HEK293 (cell line): ENCODE data around the gene KLHL22.

ENCODE experiments used
- CTCF ChIA-PET: fragments of 350-600 bp; formaldehyde crosslinking; extraction: SDS; loops from one replicate; lab custom pipeline; 2021; ENCODE audit warnings: antibody characterized with exemption; lab: Yijun Ruan, JAX
- POLR2A ChIA-PET: fragments of 300-600 bp; formaldehyde crosslinking; extraction: SDS; loops from one replicate; lab custom pipeline; 2020; ENCODE audit warnings: antibody characterized with exemption, inconsistent platforms; lab: Yijun Ruan, JAX
- H3K27ac ChIP-seq: fragments of 200-500 bp; sonication (Bioruptor generic); 2 replicates; pipeline ENCODE4 v1.5.1; 2014; ENCODE audit warnings: low read depth, low read length, control low read depth, inconsistent platforms; ENCODE audit errors: extremely low read depth
- H3K36me3 ChIP-seq, 2 experiments: fragments of 200-500 bp in 1 of 2; sonication (Bioruptor generic) in 1 of 2; 1 replicate in 1 of 2; 2 replicates in 1 of 2; pipeline ENCODE4 v1.5.1; 2014 to 2017; ENCODE audit warnings: inconsistent platforms in 2 of 2, low read length in 2 of 2; ENCODE audit not compliant: control insufficient read depth in 2 of 2, insufficient read depth in 1 of 2
- H3K4me1 ChIP-seq: fragments of 200-500 bp; sonication (Bioruptor generic); 2 replicates; pipeline ENCODE4 v1.5.1; 2014; ENCODE audit warnings: mild to moderate bottlenecking, low read length, inconsistent platforms; ENCODE audit not compliant: control insufficient read depth, insufficient read depth
- H3K4me3 ChIP-seq: 2 replicates; pipeline ENCODE4 v1.5.1; 2011; ENCODE audit warnings: low read depth, mild to moderate bottlenecking, control low read depth, low read length, moderate library complexity
- H3K9me3 ChIP-seq: fragments of 200-500 bp; sonication (Bioruptor generic); 2 replicates; pipeline ENCODE4 v1.5.1; 2014; ENCODE audit warnings: low read depth, low read length, inconsistent platforms; ENCODE audit not compliant: control insufficient read depth, insufficient read depth
- GFI1B ChIP-seq: fragments of 450-650 bp; formaldehyde crosslinking; IDR thresholded peaks from 2 replicates; pipeline ENCODE4 v1.5.1; 2016; ENCODE audit warnings: missing biosample characterization, missing genetic modification characterization
- GLIS1 ChIP-seq: fragments of 450-650 bp; formaldehyde crosslinking; IDR thresholded peaks from 2 replicates; pipeline ENCODE4 v1.5.1; 2016; ENCODE audit warnings: missing biosample characterization, missing genetic modification characterization
- REST ChIP-seq: fragments of 450-650 bp; formaldehyde crosslinking; IDR thresholded peaks from 2 replicates; pipeline ENCODE4 v1.5.1; 2016; ENCODE audit warnings: missing biosample characterization, missing genetic modification characterization
- ZNF155 ChIP-seq: fragments of 450-650 bp; formaldehyde crosslinking; IDR thresholded peaks from 2 replicates; pipeline ENCODE4 v1.5.1; 2016; ENCODE audit warnings: missing biosample characterization, missing genetic modification characterization
- ZNF184 ChIP-seq: fragments of 450-650 bp; IDR thresholded peaks from 2 replicates; pipeline ENCODE4 v1.5.1; 2018; ENCODE audit warnings: missing biosample characterization, mild to moderate bottlenecking, missing genetic modification characterization
- ZNF19 ChIP-seq: fragments of 450-650 bp; formaldehyde crosslinking; IDR thresholded peaks from 2 replicates; pipeline ENCODE4; 2016; ENCODE audit warnings: missing biosample characterization, missing genetic modification characterization, low read depth
- ZNF473 ChIP-seq: fragments of 450-650 bp; formaldehyde crosslinking; IDR thresholded peaks from 2 replicates; pipeline ENCODE4 v1.5.1; 2017; ENCODE audit warnings: missing biosample characterization, missing genetic modification characterization
- ZNF558 ChIP-seq: fragments of 450-650 bp; formaldehyde crosslinking; IDR thresholded peaks from 2 replicates; pipeline ENCODE4 v1.5.1; 2016; ENCODE audit warnings: missing biosample characterization, missing genetic modification characterization
- ZNF580 ChIP-seq: fragments of 450-650 bp; formaldehyde crosslinking; IDR thresholded peaks from 2 replicates; pipeline ENCODE4 v1.5.1; 2016; ENCODE audit warnings: missing biosample characterization, missing genetic modification characterization
- ZNF664 ChIP-seq: fragments of 450-650 bp; formaldehyde crosslinking; IDR thresholded peaks from 2 replicates; pipeline ENCODE4 v1.5.1; 2016; ENCODE audit warnings: missing biosample characterization, missing genetic modification characterization
- TF ChIP-seq, protein P1 (sequence below): fragments of 450-650 bp; formaldehyde crosslinking; IDR thresholded peaks from 2 replicates; pipeline ENCODE4 v1.5.1; 2016; ENCODE audit warnings: missing biosample characterization, missing genetic modification characterization, borderline replicate concordance
- TF ChIP-seq, protein P2 (sequence below): fragments of 450-650 bp; formaldehyde crosslinking; IDR thresholded peaks from 2 replicates; pipeline ENCODE4 v1.5.1; 2016; ENCODE audit warnings: missing biosample characterization, missing genetic modification characterization

KLHL22 gene

DNA sequence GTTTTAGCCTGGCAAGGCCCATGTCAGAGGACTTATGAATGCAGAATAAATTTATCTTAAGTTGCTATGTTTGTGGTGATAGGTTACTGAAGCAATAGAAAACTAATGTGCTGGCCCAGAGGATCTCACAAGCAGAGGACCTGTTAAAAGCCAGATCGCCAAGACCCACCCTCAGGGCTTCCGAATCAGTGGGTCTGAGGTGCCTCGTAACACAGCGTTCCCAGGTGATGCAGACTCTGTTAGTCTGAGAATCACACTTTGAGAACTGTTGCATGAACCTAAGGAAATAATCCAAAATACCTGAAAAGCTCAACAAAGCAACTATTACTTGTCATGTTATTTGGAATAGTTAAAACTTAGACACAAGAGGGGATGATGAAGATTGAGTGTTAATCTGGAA, 51.3 kb downstream of the KLHL22 start:
- TF ChIP-seq ZNF473 (tag by site-specific recombination): no peak
- no peak for TF ChIP-seq ZNF155 (tag by site-specific recombination)
- TF ChIP-seq ZNF184 (tag by site-specific recombination): no peak
- no peak for TF ChIP-seq ZNF580 (tag by site-specific recombination)
- TF ChIP-seq, protein P1, sequence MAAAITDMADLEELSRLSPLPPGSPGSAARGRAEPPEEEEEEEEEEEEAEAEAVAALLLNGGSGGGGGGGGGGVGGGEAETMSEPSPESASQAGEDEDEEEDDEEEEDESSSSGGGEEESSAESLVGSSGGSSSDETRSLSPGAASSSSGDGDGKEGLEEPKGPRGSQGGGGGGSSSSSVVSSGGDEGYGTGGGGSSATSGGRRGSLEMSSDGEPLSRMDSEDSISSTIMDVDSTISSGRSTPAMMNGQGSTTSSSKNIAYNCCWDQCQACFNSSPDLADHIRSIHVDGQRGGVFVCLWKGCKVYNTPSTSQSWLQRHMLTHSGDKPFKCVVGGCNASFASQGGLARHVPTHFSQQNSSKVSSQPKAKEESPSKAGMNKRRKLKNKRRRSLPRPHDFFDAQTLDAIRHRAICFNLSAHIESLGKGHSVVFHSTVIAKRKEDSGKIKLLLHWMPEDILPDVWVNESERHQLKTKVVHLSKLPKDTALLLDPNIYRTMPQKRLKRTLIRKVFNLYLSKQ (tag by site-specific recombination): no peak
- TF ChIP-seq ZNF558 (tag by site-specific recombination): no peak
- TF ChIP-seq ZNF19: no peak
- CTCF ChIA-PET: interaction anchor here (0.7 to 3.8 kb wide), 4 partner anchors 9 to 62 kb away, joined by 3 to 18 read pairs (median 4); no protein-coding TSS in a partner anchor
- POLR2A ChIA-PET: no interaction called here
- H3K36me3 ChIP-seq: peaks cover 12 to 59% of the 10 kb centered on the region in 2 experiments; a peak in 2 of 3 replicates
- H3K4me3 ChIP-seq: no peak overlapping the region
- no peaks in the 10 kb centered on the region for H3K4me1 ChIP-seq
- H3K9me3 ChIP-seq: no peaks in the 10 kb centered on the region
- no peak overlapping the region for H3K27ac ChIP-seq

DNA sequence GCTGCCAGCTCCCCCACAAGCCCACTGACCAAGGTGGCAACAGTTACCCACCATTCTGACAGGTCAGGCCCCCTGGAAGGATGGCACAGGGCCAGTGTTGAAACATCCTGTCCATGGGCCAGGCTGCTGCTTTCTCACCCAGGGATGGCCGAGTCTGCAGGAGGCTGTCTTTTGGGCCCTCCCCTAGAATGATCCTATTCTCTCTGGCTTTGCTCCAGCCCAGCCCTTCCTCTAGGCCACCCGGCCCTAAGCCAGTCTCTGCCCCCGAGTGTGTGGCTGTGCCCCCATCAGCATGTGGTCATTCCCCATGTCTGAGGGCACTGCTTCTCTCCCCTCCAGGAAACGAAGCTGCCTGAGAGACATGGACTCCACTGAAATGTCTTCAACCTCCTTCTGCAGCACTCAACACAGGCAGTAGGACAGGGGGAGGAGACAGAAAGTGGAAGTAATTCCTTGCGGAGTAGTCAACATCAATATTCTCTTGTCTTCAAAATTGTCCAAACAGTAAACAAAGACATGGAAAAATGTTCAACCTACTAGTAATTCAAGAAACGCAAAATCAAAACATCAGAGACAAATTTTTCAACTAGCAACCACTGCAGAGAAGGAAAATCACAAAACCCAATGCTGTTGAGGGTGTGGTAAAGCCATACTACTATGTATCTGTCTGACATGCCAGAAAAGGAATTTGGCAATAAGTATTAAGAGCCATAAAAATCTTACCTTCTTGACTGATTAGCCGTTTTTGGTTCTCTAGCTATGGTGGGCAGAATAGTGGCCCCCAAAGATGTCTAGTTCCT, 52.9 kb downstream of the KLHL22 start:
- ChIA-PET CTCF (interaction anchor here (0.7 to 3.8 kb wide), 2 partner anchors 13 to 20 kb away, joined by 3 to 18 read pairs; no protein-coding TSS in a partner anchor), POLR2A (no interaction called here)
- no peaks in the 10 kb centered on the region for H3K9me3 ChIP-seq
- H3K36me3 ChIP-seq: peaks cover 12 to 59% of the 10 kb centered on the region in 2 experiments; a peak in 2 of 3 replicates
- H3K27ac ChIP-seq: no peak overlapping the region
- TF ChIP-seq GFI1B (tag by site-specific recombination) (no peak), GLIS1 (tag by site-specific recombination) (peak; percentile 86), ZNF664 (no peak), REST (no peak)
- TF ChIP-seq, protein P2, sequence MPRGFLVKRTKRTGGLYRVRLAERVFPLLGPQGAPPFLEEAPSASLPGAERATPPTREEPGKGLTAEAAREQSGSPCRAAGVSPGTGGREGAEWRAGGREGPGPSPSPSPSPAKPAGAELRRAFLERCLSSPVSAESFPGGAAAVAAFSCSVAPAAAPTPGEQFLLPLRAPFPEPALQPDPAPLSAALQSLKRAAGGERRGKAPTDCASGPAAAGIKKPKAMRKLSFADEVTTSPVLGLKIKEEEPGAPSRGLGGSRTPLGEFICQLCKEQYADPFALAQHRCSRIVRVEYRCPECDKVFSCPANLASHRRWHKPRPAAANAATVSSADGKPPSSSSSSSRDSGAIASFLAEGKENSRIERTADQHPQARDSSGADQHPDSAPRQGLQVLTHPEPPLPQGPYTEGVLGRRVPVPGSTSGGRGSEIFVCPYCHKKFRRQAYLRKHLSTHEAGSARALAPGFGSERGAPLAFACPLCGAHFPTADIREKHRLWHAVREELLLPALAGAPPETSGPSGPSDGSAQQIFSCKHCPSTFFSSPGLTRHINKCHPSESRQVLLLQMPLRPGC (tag by site-specific recombination): no peak
- H3K4me1 ChIP-seq: no peaks in the 10 kb centered on the region
- H3K4me3 ChIP-seq: no peak overlapping the region
